Measurements from ENCODE around the gene RFC4. TPM values are rescaled to one million over a fixed set of nuclear protein-coding genes. Genes with fewer than 3 reads are reported as not detected.
A peak's percentile ranks its signal among the peaks of the same experiment; 100 is the strongest.

Gene RFC4
- total RNA-seq, 1 donor from 2014 or later = 8.3 TPM

- no peak overlapping the region for H3K27ac ChIP-seq
- no peak overlapping the region for H3K4me3 ChIP-seq
- intact Hi-C loops (cut with DNase I) = no loop called here
- H3K9me3 ChIP-seq = no peaks in the 10 kb centered on the region
- no peak for TF ChIP-seq CTCF (IDR thresholded peaks at IDR 0.05)
- DNase-seq = no peak
- ATAC-seq = no peak
- no peaks in the 10 kb centered on the region for H3K4me1 ChIP-seq
- no peaks in the 10 kb centered on the region for H3K36me3 ChIP-seq
- H3K27me3 ChIP-seq = no peaks in the 10 kb centered on the region
Observed at GRCh38 chr3:186743666-186744065, 62.6 kb downstream of the RFC4 start.

GRCh38 chr3:186742618-186743380 is 63.5 kb downstream of the RFC4 start:
- Histone ChIP-seq H3K27me3 (no peaks in the 10 kb centered on the region), H3K27ac (no peak overlapping the region), H3K4me1 (no peaks in the 10 kb centered on the region), H3K4me3 (no peak overlapping the region), H3K36me3 (no peaks in the 10 kb centered on the region), H3K9me3 (no peaks in the 10 kb centered on the region)
- ATAC-seq (no peak), DNase-seq (no peak)
- intact Hi-C loops (cut with DNase I) = no loop called here
- no peak for TF ChIP-seq CTCF (IDR thresholded peaks at IDR 0.05)

Small RNA genes lying within 50 kb of the gene (microRNA-seq; reads per million reads assigned to microRNA genes)
- 2.1 reads per million, percentile 11 among the genes with 10 or more reads in this experiment for gene MIR1248 (ENCODE audit: borderline microRNAs expressed)

Other genes with a start within 250 kb of the RFC4 start
- 11.3 TPM for gene TBCCD1, start 239.1 kb downstream of the RFC4 start, total RNA-seq
- gene DNAJB11, start 235.8 kb downstream of the RFC4 start, total RNA-seq = 43.8 TPM
- gene AHSG, start 193.4 kb downstream of the RFC4 start, total RNA-seq = not detected
- gene FETUB, start 166.1 kb downstream of the RFC4 start, total RNA-seq = not detected
- gene HRG, start 140.5 kb downstream of the RFC4 start, total RNA-seq = not detected
- 0.14 TPM for gene KNG1, start 89.1 kb downstream of the RFC4 start, total RNA-seq
- 405 TPM for gene EIF4A2, start 22.9 kb downstream of the RFC4 start, total RNA-seq
- not detected for gene ADIPOQ, start 36.2 kb upstream of the RFC4 start, total RNA-seq
- 116 TPM for gene ST6GAL1, start 124.0 kb upstream of the RFC4 start, total RNA-seq

Data from upper lobe of right lung (tissue), 1 donor.